ENCODE measurements around the gene GUCY2D.

DNA sequence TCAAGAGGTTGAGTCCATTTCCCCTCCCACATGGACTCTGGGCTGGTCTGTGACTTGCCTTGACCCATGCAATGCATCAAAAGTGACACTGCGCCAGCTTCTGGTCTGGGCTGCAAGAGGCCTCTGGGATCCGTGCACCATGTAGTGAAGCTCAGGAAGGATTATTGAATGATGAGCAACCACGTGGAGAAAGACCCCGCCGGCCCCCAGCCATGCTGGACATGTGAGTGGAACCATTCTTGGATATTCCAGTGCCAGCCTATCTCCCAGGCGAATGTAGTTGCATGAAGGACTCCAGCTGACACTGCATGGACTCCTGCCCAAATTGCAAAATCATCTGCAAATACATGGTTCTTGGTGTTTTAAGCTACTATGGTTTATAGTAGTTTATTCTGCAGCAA, 28.8 kb downstream of the GUCY2D start:
- TF ChIP-seq, protein P1, sequence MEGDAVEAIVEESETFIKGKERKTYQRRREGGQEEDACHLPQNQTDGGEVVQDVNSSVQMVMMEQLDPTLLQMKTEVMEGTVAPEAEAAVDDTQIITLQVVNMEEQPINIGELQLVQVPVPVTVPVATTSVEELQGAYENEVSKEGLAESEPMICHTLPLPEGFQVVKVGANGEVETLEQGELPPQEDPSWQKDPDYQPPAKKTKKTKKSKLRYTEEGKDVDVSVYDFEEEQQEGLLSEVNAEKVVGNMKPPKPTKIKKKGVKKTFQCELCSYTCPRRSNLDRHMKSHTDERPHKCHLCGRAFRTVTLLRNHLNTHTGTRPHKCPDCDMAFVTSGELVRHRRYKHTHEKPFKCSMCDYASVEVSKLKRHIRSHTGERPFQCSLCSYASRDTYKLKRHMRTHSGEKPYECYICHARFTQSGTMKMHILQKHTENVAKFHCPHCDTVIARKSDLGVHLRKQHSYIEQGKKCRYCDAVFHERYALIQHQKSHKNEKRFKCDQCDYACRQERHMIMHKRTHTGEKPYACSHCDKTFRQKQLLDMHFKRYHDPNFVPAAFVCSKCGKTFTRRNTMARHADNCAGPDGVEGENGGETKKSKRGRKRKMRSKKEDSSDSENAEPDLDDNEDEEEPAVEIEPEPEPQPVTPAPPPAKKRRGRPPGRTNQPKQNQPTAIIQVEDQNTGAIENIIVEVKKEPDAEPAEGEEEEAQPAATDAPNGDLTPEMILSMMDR (IDR thresholded peaks at IDR 0.05): no peak
- no peak for TF ChIP-seq POLR2A (IDR thresholded peaks at IDR 0.05)
